Adipocyte (in vitro differentiated cells): ENCODE results near the gene FSCN2.

Experiments used
- DNase-seq: peaks from one replicate; pipeline ENCODE4 v3.0.0-alpha.2; 2015; ENCODE audit warnings: low read depth
- H3K27me3 ChIP-seq: replicated peaks from 2 replicates; pipeline ENCODE4 v1.7.0; 2013; ENCODE audit warnings: mild to moderate bottlenecking, low read length, moderate library complexity; ENCODE audit not compliant: control insufficient read depth, insufficient read depth
- H3K36me3 ChIP-seq: 2 replicates; pipeline ENCODE4 v1.7.0; 2013; ENCODE audit warnings: low read length, mild to moderate bottlenecking, moderate library complexity; ENCODE audit not compliant: control insufficient read depth, insufficient read depth, severe bottlenecking
- H3K4me1 ChIP-seq: 2 replicates; pipeline ENCODE4 v1.7.0; 2013; ENCODE audit warnings: mild to moderate bottlenecking, low read length, moderate library complexity; ENCODE audit not compliant: control insufficient read depth, insufficient read depth
- H3K4me3 ChIP-seq: 2 replicates; pipeline ENCODE4 v1.7.0; 2013; ENCODE audit warnings: mild to moderate bottlenecking, low read length, moderate library complexity
- H3K9ac ChIP-seq: 2 replicates; pipeline ENCODE4 v1.7.0; 2013; ENCODE audit warnings: mild to moderate bottlenecking, low read length, moderate library complexity
- H3K9me3 ChIP-seq: 2 replicates; pipeline ENCODE4 v1.7.0; 2013; ENCODE audit warnings: mild to moderate bottlenecking, low read length, moderate library complexity; ENCODE audit not compliant: control insufficient read depth

The FSCN2 gene

DNA sequence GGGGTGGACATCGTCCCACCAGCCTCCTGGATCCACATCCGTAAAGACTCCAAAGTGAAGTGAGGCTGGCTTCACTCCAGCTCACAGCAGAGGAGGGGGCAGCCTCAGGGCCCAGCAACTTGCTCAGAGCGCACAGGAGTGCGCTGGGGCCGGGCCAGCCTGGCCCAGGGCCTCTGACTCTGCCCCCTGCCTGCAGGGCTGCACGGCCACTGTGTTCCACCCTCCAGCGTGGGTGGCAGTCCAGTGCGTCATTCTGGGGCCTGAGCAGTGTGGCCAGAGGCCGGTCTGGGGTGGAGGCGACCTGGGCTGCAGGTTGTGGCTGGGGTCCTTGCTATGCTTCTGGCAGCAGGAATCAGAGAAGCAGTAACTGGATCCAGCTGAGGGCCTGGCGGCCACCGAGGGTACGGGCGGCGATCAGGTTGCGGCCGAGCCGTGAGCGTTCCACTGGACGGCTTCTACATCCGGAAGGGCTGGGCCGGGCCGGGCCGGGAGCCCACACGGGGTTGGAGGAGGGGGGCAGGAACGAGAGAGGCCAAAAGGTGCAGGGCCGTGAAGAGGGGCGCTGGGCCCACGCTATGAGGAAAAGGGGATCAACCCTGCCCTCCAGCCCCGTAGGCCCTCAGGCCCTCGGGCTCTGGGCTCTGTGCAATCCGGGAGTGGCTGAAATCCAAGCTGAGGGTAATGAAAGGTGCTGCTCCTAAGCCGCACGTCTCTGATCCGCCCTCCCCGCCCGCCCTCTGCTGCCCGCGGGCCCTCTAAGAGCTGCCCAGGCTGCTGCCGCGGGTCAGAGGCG lies at the start of gene FSCN2:
TSS of gene FSCN2 (plus strand) at position 787 of the 793 bp plus-strand sequence. CDS start 155 bp downstream, outside the sequence.
- no peak within 1 kb of the TSS for H3K4me3 ChIP-seq
- no peaks in the 10 kb centered on the region for H3K36me3 ChIP-seq
- H3K9ac ChIP-seq: peak within 1 kb of the TSS; percentile 2
- H3K9me3 ChIP-seq: no peaks in the 10 kb centered on the region
- peaks cover 15% of the 10 kb centered on the region for H3K4me1 ChIP-seq
- peak; percentile 32 for DNase-seq
- peaks cover 4% of the 10 kb centered on the region for H3K27me3 ChIP-seq

GRCh38 chr17:81479175-81480071 lies 48.8 kb upstream of the FSCN2 start:
- Histone ChIP-seq H3K4me3 (no peak overlapping the region), H3K9me3 (peaks cover 3% of the 10 kb centered on the region), H3K9ac (no peak overlapping the region), H3K36me3 (no peaks in the 10 kb centered on the region), H3K4me1 (peaks cover 23% of the 10 kb centered on the region), H3K27me3 (no peaks in the 10 kb centered on the region)
- no peak for DNase-seq

DNA sequence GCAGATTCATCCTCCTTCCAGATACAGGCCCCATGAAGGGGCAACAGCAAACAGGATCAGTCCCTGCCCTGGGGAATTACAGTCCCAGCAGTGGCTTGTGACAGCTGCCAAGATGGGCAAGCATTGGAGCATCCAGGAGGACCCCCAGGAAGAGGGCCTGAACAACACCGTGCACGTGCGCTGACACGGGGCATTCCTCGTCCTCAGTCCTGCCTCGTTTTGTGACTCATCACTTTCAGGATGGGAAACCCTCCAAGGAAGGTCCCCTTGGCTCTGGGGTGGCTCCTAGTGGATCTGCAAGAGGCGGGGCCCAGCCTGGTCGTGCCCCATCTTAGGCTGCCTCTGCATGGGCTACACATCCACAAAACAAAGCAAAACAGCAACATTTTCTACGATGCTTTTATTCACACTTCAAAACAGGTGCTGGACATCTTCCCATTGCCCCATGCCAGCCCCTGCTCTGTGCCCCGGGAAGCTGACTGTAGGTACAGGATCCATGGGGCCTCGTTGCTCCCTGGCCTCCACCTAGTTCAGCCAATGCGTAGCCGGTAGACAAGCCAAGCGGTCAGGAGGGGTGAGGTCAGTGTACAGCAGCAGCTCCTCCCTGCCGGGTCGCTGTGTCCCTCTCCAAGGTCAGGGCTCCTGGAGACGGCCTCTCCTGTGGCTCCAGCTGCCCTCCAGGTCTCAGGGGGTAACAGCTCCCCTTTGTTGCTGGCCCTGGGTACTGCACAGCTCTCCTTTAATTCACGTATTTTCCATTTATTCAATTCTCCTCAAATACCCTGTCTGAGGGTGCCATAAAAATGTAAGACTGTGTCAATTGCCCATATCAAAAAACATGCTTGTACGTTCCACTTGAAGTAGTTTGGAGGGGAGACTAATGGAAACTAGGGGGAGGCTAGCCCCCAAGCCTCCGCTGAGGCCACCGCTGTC lies 47.8 kb upstream of the FSCN2 start:
- peak overlapping the region; percentile 73 for H3K4me3 ChIP-seq
- no peaks in the 10 kb centered on the region for H3K36me3 ChIP-seq
- H3K9ac ChIP-seq: peak overlapping the region; percentile 54
- DNase-seq: no peak
- H3K9me3 ChIP-seq: peaks cover 3% of the 10 kb centered on the region
- no peaks in the 10 kb centered on the region for H3K27me3 ChIP-seq
- H3K4me1 ChIP-seq: peaks cover 23% of the 10 kb centered on the region

DNA sequence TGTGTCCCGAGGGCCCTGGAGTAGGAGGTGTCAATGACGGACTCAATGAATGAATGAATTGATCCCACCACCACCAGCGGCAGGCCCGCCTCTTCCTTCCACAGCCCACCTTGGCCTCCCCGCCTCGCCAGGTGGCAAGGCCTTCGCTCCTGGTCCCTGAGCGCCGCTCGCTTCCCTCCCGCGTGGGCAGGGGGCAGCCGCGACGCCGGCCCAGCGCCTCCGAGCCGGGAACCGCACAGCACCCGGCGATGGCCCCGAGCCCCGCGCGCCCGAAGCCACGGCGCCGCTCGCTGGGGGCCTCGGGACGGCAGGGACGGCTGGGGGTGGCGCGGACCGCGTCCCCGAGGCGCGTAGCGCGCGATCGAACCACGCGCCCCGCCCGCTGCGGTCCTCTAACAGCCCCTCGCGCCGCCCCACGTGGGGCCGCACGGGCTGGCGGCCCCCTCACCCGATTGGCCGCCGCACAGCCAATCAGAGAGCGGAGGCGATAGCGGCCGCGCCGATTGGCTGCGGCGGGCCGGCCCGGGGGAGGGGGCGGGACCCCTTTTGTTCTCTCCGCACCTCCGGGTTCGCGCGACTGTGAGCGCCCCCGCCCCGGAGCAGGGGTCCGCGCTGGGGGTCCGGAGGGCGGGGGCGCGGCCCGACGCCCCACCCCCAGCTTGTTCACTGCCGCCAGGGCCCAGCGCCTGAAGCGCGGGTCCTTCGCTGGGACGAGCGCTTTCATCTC lies 46.9 kb upstream of the FSCN2 start:
- H3K9me3 ChIP-seq: peaks cover 3% of the 10 kb centered on the region

GRCh38 chr17:81481815-81482505 lies 46.2 kb upstream of the FSCN2 start:
- no peaks in the 10 kb centered on the region for H3K9me3 ChIP-seq
- H3K27me3 ChIP-seq: no peaks in the 10 kb centered on the region
- no peak for DNase-seq
- no peaks in the 10 kb centered on the region for H3K36me3 ChIP-seq
- peak overlapping the region; percentile 56 for H3K9ac ChIP-seq
- peaks cover 23% of the 10 kb centered on the region for H3K4me1 ChIP-seq
- peak overlapping the region; percentile 73 for H3K4me3 ChIP-seq

More for the DNA sequence above, 46.9 kb upstream of the FSCN2 start:
- Histone ChIP-seq H3K9ac (peak overlapping the region; percentile 56), H3K4me3 (peak overlapping the region; percentile 73), H3K27me3 (no peaks in the 10 kb centered on the region), H3K4me1 (peaks cover 23% of the 10 kb centered on the region), H3K36me3 (no peaks in the 10 kb centered on the region)
- DNase-seq: peak; percentile 93

DNA sequence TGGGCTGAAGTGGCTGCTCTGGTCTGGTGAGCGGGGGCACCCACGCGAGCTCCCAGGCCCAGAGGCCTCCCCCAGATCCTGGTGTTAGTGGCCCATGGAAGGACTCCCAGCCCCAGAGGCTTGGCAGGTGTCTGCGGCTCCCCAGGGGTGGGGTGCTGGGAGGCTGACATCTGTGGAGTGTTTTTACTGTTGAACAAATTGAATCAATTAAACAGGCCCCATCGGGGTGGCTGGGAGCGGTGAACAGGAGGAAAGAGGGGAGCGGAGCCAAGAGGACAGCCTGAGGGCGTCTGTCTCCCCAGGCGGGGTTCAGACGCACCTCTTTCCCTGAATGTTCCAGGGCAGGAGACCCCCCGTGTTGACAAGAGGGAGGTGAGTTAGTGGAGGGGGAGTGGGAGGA lies 45.5 kb upstream of the FSCN2 start:
- no peaks in the 10 kb centered on the region for H3K9me3 ChIP-seq
- no peak overlapping the region for H3K9ac ChIP-seq
- no peaks in the 10 kb centered on the region for H3K36me3 ChIP-seq
- H3K27me3 ChIP-seq: no peaks in the 10 kb centered on the region
- no peak overlapping the region for H3K4me3 ChIP-seq
- H3K4me1 ChIP-seq: peaks cover 25% of the 10 kb centered on the region
- no peak for DNase-seq

DNA sequence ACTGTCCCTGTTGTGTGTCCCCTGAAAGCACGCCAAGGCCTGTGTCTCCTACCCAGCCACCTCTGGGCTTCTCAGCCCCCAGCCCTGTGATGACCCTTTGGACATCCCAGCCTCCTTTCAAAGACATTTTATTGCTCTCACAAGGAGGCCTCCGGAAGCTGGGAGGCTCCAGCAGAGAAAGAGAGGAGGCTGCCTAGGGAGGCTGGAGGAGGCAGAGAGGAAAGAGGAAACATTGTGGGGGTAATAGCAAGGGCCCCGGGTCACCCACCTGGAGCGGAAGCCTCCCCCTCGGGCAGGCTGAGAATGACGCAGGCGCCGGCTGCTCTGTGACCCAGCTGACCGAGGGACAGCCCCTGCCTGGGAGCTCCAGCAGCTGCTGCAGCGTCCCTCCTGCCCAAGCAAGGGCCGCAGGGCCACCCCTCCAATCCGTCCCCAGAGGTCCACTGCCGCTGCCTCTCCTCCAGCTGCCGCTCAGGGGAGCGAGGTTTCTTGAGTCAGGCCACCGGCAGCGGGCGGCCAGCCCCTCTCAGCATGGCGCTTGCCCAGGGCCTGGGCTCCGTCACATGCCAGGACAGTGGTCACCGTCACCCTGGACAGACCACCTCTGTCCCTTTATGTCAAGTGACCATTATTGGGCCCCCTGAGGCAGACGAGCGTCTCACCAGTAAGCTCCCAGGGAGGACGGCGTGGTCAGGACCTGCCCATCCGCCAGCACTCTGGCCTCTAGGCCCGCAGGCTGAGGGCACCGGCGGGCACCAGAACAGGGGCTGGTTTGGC lies 44.9 kb upstream of the FSCN2 start:
- Histone ChIP-seq H3K9ac (no peak overlapping the region), H3K27me3 (no peaks in the 10 kb centered on the region), H3K36me3 (no peaks in the 10 kb centered on the region), H3K4me1 (peaks cover 27% of the 10 kb centered on the region), H3K4me3 (no peak overlapping the region), H3K9me3 (no peaks in the 10 kb centered on the region)
- no peak for DNase-seq

DNA sequence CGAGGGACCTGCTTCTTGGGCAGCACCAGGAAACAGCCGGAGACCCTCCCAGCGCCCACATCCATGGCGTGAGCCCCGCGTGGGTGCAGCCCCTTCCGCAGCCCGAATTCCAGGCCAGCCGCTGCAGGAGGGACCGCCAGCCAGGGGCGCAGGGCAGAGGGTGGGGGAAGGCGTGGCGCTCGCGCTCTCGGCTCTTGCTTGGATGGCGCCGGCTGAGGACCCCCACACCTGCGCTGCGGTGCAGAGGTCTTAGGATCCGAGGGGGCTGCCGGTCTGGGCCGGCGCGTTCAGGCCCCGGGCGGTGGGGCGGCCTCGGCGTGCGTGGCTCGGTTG lies 44.3 kb upstream of the FSCN2 start:
- H3K4me3 ChIP-seq: peak overlapping the region; percentile 74
- H3K9ac ChIP-seq: peak overlapping the region; percentile 71
- no peak for DNase-seq
- H3K27me3 ChIP-seq: no peaks in the 10 kb centered on the region
- H3K36me3 ChIP-seq: no peaks in the 10 kb centered on the region
- H3K9me3 ChIP-seq: no peaks in the 10 kb centered on the region
- H3K4me1 ChIP-seq: peaks cover 30% of the 10 kb centered on the region

DNA sequence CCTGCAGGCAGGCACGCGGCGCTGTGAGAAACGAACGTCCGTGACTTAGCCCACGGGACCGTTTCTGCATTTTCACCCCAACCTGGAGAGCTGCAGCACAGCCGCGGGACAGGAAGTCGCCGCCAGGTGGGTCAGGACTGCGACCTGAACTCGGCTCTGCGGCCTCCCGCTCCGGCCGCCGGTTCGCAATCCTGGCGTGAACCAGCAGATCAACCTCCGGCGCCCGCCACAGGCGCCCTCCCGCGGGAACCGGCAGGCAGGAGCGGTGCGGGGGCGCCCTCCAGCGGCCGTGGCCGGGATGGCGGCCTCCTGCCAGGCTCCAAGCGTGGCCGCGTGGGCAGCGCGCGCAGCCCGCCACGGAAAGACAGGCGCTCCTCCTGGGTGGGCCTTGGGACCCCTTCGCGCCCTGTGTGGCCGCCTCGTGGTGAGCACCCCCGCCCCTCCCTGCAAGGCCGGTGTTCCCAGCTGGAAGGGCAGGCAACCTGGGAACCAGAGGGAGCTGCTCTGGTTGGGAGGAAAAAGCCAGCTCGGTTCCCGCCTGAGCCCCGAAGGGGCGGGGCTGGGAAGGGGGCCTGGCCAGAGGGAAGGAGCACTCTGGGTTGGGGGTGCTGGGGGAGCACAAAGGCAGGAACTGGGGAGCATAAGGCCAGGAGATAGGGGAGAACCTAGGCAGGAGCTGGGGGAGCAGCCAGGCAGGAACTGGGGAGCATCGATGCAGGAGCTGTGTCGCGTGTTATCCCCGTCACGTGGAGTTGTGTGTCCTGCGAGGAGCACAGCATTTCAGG lies 43.8 kb upstream of the FSCN2 start:
- peak overlapping the region; percentile 74 for H3K4me3 ChIP-seq
- DNase-seq: peak; percentile 89
- no peaks in the 10 kb centered on the region for H3K27me3 ChIP-seq
- H3K9ac ChIP-seq: peak overlapping the region; percentile 71
- peaks cover 30% of the 10 kb centered on the region for H3K4me1 ChIP-seq
- no peaks in the 10 kb centered on the region for H3K36me3 ChIP-seq
- H3K9me3 ChIP-seq: no peaks in the 10 kb centered on the region
